Body of pancreas (tissue), 4 donors: Measurements from ENCODE around the gene DSTN.

ENCODE experiments used
- CTCF ChIP-seq, 7 experiments: fragments of 450-650 bp in 4 of 7; fragments of 200-600 bp in 3 of 7; sonication (generic) in 3 of 7; IDR thresholded peaks; one replicate each; pipeline ENCODE4 v1.5.1; 2016 to 2019; ENCODE audit warnings: antibody characterized with exemption in 7 of 7
- POLR2A ChIP-seq, 3 donors: fragments of 450-650 bp; IDR thresholded peaks; one replicate each; pipeline ENCODE4 v1.6.1; 2016; ENCODE audit warnings: antibody characterized with exemption in 3 of 3, mild to moderate bottlenecking in 2 of 3

GRCh38 chr20:17651129-17651759 lies 81.4 kb downstream of the DSTN start:
- TF ChIP-seq POLR2A (IDR thresholded peaks at IDR 0.05) (no peak), CTCF (IDR thresholded peaks at IDR 0.05) (no peak)
